OCI-LY1 (cell line): ENCODE data around the gene SF3B3.

Experiments
- EZH2 ChIP-seq: fragments of 200-600 bp; sonication (generic), shearing (Covaris generic); IDR thresholded peaks from 2 replicates; pipeline ENCODE4 v1.8.0; 2017; ENCODE audit warnings: borderline replicate concordance, mixed run types, mild to moderate bottlenecking, antibody characterized with exemption, low read length, moderate library complexity, mixed read lengths
- TF ChIP-seq, protein P1 (sequence below): fragments of 200-600 bp; sonication (generic), shearing (Covaris generic); IDR thresholded peaks from 2 replicates; pipeline ENCODE4 v1.5.1; 2017; ENCODE audit warnings: mild to moderate bottlenecking, antibody characterized with exemption, low read length, moderate library complexity, mixed read lengths

DNA sequence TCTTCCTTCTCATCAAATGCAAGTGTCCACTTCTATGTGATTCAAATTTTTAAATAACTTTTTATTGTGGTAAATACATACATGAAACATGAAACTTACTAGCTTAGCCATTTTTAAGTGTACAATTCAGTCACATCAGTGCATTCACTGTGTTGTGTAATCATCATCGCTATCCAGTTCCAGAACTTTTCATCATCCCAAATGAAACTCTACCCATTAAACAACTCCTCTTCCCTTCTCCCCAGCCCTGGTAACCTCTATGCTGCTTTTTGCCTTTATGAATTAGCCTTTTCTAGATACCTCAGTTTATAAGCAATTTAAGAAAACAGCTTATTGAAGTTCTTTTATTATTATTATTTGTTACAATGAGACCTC, 81.7 kb downstream of the SF3B3 start:
- TF ChIP-seq EZH2: no peak
- TF ChIP-seq, protein P1, sequence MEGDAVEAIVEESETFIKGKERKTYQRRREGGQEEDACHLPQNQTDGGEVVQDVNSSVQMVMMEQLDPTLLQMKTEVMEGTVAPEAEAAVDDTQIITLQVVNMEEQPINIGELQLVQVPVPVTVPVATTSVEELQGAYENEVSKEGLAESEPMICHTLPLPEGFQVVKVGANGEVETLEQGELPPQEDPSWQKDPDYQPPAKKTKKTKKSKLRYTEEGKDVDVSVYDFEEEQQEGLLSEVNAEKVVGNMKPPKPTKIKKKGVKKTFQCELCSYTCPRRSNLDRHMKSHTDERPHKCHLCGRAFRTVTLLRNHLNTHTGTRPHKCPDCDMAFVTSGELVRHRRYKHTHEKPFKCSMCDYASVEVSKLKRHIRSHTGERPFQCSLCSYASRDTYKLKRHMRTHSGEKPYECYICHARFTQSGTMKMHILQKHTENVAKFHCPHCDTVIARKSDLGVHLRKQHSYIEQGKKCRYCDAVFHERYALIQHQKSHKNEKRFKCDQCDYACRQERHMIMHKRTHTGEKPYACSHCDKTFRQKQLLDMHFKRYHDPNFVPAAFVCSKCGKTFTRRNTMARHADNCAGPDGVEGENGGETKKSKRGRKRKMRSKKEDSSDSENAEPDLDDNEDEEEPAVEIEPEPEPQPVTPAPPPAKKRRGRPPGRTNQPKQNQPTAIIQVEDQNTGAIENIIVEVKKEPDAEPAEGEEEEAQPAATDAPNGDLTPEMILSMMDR: no peak
